22Rv1 (cell line): Measurements from ENCODE around the gene ATP11B.

ENCODE experiments used
- H3K27ac ChIP-seq: fragments of 450-650 bp; 2 replicates; pipeline ENCODE4 v1.5.1; 2017
- ZFX ChIP-seq: fragments of 450-650 bp; IDR thresholded peaks from 2 replicates; pipeline ENCODE4 v1.6.1; 2017; ENCODE audit warnings: antibody characterized with exemption, borderline replicate concordance
- TF ChIP-seq, protein P1 (sequence below): fragments of 450-650 bp; IDR thresholded peaks from 2 replicates; pipeline ENCODE4 v1.5.1; 2017; ENCODE audit warnings: mild to moderate bottlenecking

Gene ATP11B

DNA sequence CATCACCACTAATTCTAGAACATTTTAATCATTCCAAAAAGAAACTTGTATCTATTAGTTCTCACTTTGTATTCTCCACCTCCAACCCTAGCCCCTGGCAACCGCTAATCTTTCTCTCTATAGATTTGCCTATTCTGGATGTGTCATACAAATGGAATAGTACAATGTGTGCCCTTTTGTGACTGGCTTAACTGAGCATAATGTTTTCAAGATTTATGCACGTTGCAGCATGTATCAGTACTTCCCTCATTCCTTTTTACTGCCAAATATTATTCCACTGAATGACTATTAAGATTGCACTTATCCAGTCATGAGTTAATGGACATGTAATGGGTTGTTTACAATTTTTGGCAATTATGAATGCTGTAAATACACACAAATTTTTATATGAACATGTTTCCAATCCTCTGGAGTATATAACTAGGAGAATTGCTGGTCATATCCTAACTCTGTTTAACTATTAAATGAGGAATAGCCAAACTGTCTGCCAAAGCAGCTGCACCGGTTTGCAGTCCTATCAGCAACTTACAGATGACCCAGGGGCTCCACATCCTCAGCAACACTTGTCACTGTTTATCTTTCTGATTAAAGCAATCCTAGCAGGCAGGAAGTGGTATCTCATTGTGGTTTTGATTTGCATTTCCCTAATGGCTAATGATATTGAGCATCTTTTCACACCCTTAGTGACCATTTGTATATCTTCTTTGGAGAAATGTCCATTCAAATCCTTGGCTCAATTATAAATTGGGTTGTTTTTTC is 144.2 kb downstream of the ATP11B start:
- TF ChIP-seq ZFX, result no peak
- TF ChIP-seq, protein P1, sequence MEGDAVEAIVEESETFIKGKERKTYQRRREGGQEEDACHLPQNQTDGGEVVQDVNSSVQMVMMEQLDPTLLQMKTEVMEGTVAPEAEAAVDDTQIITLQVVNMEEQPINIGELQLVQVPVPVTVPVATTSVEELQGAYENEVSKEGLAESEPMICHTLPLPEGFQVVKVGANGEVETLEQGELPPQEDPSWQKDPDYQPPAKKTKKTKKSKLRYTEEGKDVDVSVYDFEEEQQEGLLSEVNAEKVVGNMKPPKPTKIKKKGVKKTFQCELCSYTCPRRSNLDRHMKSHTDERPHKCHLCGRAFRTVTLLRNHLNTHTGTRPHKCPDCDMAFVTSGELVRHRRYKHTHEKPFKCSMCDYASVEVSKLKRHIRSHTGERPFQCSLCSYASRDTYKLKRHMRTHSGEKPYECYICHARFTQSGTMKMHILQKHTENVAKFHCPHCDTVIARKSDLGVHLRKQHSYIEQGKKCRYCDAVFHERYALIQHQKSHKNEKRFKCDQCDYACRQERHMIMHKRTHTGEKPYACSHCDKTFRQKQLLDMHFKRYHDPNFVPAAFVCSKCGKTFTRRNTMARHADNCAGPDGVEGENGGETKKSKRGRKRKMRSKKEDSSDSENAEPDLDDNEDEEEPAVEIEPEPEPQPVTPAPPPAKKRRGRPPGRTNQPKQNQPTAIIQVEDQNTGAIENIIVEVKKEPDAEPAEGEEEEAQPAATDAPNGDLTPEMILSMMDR, result no peak
- H3K27ac ChIP-seq, result no peak overlapping the region

GRCh38 chr3:182940266-182940808 is 147.0 kb downstream of the ATP11B start:
- no peak overlapping the region for H3K27ac ChIP-seq
- TF ChIP-seq ZFX, result no peak
- TF ChIP-seq, protein P1, result no peak

DNA sequence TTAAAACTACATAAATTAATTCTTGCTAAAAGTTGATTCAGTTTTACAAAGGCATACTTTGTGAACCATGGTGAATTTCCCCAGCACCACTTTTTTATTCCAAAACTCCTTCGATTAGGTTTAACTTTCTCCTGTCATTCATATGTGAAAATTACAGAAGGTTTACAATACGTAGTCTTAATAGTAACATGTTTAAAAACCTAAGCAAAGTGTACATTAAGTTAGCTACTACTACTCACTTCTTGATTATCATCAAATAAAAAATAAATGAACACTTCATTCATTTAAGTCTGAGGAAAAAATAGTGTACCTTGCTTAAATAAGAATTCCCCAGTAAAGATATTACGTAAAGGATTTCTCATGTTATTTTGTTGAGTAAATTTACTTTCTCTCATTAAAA is 148.4 kb downstream of the ATP11B start:
- TF ChIP-seq ZFX, result no peak
- TF ChIP-seq, protein P1, result no peak
- H3K27ac ChIP-seq, result no peak overlapping the region

- TF ChIP-seq ZFX, result no peak
- TF ChIP-seq, protein P1, result no peak
- H3K27ac ChIP-seq, result no peak overlapping the region
These were observed 154.6 kb downstream of the ATP11B start for GRCh38 chr3:182947888-182948287.

DNA sequence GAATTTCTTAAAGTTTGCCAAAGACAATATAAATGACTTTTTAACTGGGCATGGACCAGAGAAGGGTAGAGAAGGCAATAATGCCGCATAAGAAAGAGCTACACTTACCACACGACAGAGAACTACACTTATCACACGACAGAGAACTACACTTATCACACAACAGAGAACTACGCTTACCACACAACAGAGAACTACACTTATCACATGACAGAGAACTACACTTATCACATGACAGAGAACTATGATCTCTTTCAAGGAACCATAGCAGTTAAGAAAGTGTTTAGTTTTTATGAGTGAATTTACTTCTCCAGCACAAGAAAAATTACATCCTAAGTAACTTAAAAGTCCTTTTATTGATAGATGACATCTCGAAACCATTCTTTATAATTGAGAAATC is 155.0 kb downstream of the ATP11B start:
- no peak overlapping the region for H3K27ac ChIP-seq
- TF ChIP-seq ZFX, result no peak

DNA sequence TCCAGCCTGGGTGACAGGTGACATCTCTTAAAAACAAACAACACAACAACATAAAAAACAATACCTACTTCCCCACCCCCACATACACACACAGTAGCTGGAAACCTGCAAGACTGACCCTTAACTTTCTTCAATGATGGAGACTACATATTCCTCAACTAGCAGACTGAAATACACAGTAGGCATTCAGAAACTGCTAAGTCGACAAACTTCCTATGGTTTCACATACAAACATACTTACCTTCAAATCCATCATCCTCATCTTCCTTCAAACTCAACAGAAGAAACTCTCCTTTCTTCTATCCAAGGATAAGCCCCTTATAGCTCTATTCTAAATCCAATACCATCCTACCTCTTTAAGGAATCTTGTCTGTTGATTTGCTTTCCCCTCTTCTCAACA is 156.4 kb downstream of the ATP11B start:
- TF ChIP-seq ZFX, result no peak
- TF ChIP-seq, protein P1, result no peak
- H3K27ac ChIP-seq, result no peak overlapping the region

- no peak overlapping the region for H3K27ac ChIP-seq
- TF ChIP-seq, protein P1, result no peak
- no peak for TF ChIP-seq ZFX
These were observed 161.4 kb downstream of the ATP11B start for GRCh38 chr3:182954553-182955235.
